Upper lobe of left lung (tissue), 6 donors: Measurements from ENCODE around the gene ABLIM2. TPM values are rescaled to one million over a fixed set of nuclear protein-coding genes. Genes with fewer than 3 reads are reported as not detected.

Experiments used
- ATAC-seq, 2 donors: fragments of 200-7000 bp; cut with Tn5 transposase; one replicate each; pipeline ENCODE4 v1.9.1; 2022; ENCODE audit warnings: mild to moderate bottlenecking in 2 of 2, moderate library complexity in 2 of 2; ENCODE audit not compliant: low FRiP score in 2 of 2
- DNase-seq, 2 donors: peaks; one replicate each; pipeline ENCODE4 v3.0.0-alpha.2; 2019 to 2020
- H3K27ac ChIP-seq, 4 donors: fragments of 200-600 bp; sonication (generic); one replicate each; pipeline ENCODE4 v1.5.1; 2016 to 2019
- H3K27me3 ChIP-seq, 4 donors: fragments of 200-600 bp; sonication (generic); one replicate each; pipeline ENCODE4 v1.5.1; 2017 to 2019
- H3K36me3 ChIP-seq, 4 donors: fragments of 200-600 bp; sonication (generic); one replicate each; pipeline ENCODE4 v1.5.1; 2016 to 2019
- H3K4me1 ChIP-seq, 4 donors: fragments of 200-600 bp; sonication (generic); one replicate each; pipeline ENCODE4 v1.5.1; 2018 to 2019
- H3K4me3 ChIP-seq, 4 donors: fragments of 200-600 bp; sonication (generic); one replicate each; pipeline ENCODE4 v1.5.1; 2017 to 2019; ENCODE audit warnings: mild to moderate bottlenecking in 2 of 4, moderate library complexity in 1 of 4
- H3K9me3 ChIP-seq, 4 donors: fragments of 200-600 bp; sonication (generic); one replicate each; pipeline ENCODE4 v1.5.1; 2018 to 2019
- CTCF ChIP-seq, 6 experiments: fragments of 450-650 bp in 4 of 6; fragments of 200-600 bp in 2 of 6; sonication (generic) in 2 of 6; IDR thresholded peaks; one replicate each; pipeline ENCODE4 v1.5.1; 2016 to 2019; ENCODE audit warnings: antibody characterized with exemption in 6 of 6
- EP300 ChIP-seq, 4 donors: sonication (generic); formaldehyde crosslinking; IDR thresholded peaks; one replicate each; pipeline ENCODE4 v1.5.1; 2017; ENCODE audit warnings: antibody characterized with exemption in 4 of 4, control low read depth in 2 of 4
- POLR2A ChIP-seq, 4 donors: fragments of 450-650 bp; IDR thresholded peaks; one replicate each; pipeline ENCODE4 v1.5.1; 2016 to 2017; ENCODE audit warnings: antibody characterized with exemption in 4 of 4, mild to moderate bottlenecking in 2 of 4
- POLR2AphosphoS5 ChIP-seq, 2 donors: sonication (generic); formaldehyde crosslinking; IDR thresholded peaks; one replicate each; pipeline ENCODE4 v1.5.1; 2017; ENCODE audit warnings: antibody characterized with exemption in 2 of 2
- WGBS, 2 donors: methylation state at CpG; one replicate each; pipeline ENCODE4 v1.1.5; 2017 to 2018; 5-methylcytosine and 5-hydroxymethylcytosine counted together
- total RNA-seq, 6 donors: library from RNA; depleted of rRNA in 4 of 6; stranded (reverse); fragments of >200 nt in 4 of 6; gene quantifications; one replicate each; pipeline versions ENCODE4 v1.1.0 to v1.2.1, GENCODE V29; 2016 to 2021
- donor health status: DM: no; HTN: no; CAD: no; lungs with moderate emphysema.
- donor health status: DM: no; HTN: yes; CAD: no; lungs with severe emphysema.

ABLIM2 gene
- total RNA-seq, 6 donors from 2014 or later = 3.6 to 36.9 (median 8.1) TPM

- Histone ChIP-seq H3K4me3 (peak within 1 kb of the TSS; percentile 74 to 97 (median 92)), H3K36me3 (no peaks in the 10 kb centered on the region), H3K27ac (peak within 1 kb of the TSS; percentile 82 to 92 (median 90)), H3K4me1 (peaks cover 4 to 23% (median 8%) of the 10 kb centered on the region in 4 donors), H3K9me3 (no peaks in the 10 kb centered on the region), H3K27me3 (peaks cover 0 to 5% (median 0%) of the 10 kb centered on the region in 4 donors)
- DNase-seq = peak; percentile 77 to 97
- TF ChIP-seq POLR2A (IDR thresholded peaks at IDR 0.05) (peak in 3 of 4 donors; percentile 56 to 76 (median 68)), POLR2AphosphoS5 (IDR thresholded peaks at IDR 0.05) (peak; percentile 44 to 68), EP300 (IDR thresholded peaks at IDR 0.05) (no peak)
- 1 to 20% methylated on average over 1 to 12 of the region's 96 CpGs for WGBS, 2 donors
- ATAC-seq = peak; percentile 93 to 97
Measured at GRCh38 chr4:7939377-7940108, 219.1 kb downstream of the ABLIM2 start, which contains the start of gene AFAP1. TSS of gene AFAP1 (minus strand) at chr4:7939861. CDS start at chr4:7872078, 67,783 bp downstream.

- H3K36me3 ChIP-seq = no peaks in the 10 kb centered on the region
- peak overlapping the region; percentile 74 to 97 (median 92) for H3K4me3 ChIP-seq
- no peaks in the 10 kb centered on the region for H3K9me3 ChIP-seq
- peaks cover 0 to 5% (median 0%) of the 10 kb centered on the region in 4 donors for H3K27me3 ChIP-seq
- ATAC-seq (peak in 1 of 2 donors; percentile 60), DNase-seq (peak in 1 of 2 donors; percentile 89)
- H3K4me1 ChIP-seq = peaks cover 4 to 23% (median 8%) of the 10 kb centered on the region in 4 donors
- peak overlapping the region; percentile 82 to 92 (median 90) for H3K27ac ChIP-seq
- 2 to 3% methylated on average over 21 to 45 of the region's 75 CpGs for WGBS, 2 donors
- no peak for TF ChIP-seq EP300 (IDR thresholded peaks at IDR 0.05)
- peak in 1 of 6 experiments; percentile 9 for TF ChIP-seq CTCF (IDR thresholded peaks at IDR 0.05)
- peak in 1 of 2 donors; percentile 27 for TF ChIP-seq POLR2AphosphoS5 (IDR thresholded peaks at IDR 0.05)
- TF ChIP-seq POLR2A (IDR thresholded peaks at IDR 0.05) = peak in 1 of 4 donors; percentile 24
Measured at GRCh38 chr4:7938609-7939376, 219.8 kb downstream of the ABLIM2 start.

- TF ChIP-seq EP300 (IDR thresholded peaks at IDR 0.05) = no peak
- TF ChIP-seq CTCF (IDR thresholded peaks at IDR 0.05) = no peak
- TF ChIP-seq POLR2A (IDR thresholded peaks at IDR 0.05) = no peak
- TF ChIP-seq POLR2AphosphoS5 (IDR thresholded peaks at IDR 0.05) = no peak
- Histone ChIP-seq H3K4me3 (peak overlapping the region in 3 of 4 donors; percentile 74 to 97 (median 90)), H3K9me3 (no peaks in the 10 kb centered on the region), H3K27ac (peak overlapping the region; percentile 82 to 92 (median 90)), H3K36me3 (no peaks in the 10 kb centered on the region), H3K4me1 (peaks cover 4 to 23% (median 8%) of the 10 kb centered on the region in 4 donors), H3K27me3 (peaks cover 0 to 5% (median 0%) of the 10 kb centered on the region in 4 donors)
- DNase-seq (no peak), ATAC-seq (no peak)
- 20 to 21% methylated on average over 6 of the region's 6 CpGs for WGBS, 2 donors
Measured at GRCh38 chr4:7938266-7938608, 220.4 kb downstream of the ABLIM2 start.

GRCh38 chr4:7937006-7937405 is 221.6 kb downstream of the ABLIM2 start:
- no peak overlapping the region for H3K4me3 ChIP-seq
- DNase-seq (no peak), ATAC-seq (no peak)
- H3K27ac ChIP-seq = no peak overlapping the region
- TF ChIP-seq POLR2A (IDR thresholded peaks at IDR 0.05) (no peak), POLR2AphosphoS5 (IDR thresholded peaks at IDR 0.05) (no peak), CTCF (IDR thresholded peaks at IDR 0.05) (no peak), EP300 (IDR thresholded peaks at IDR 0.05) (no peak)
- 70 to 76% methylated on average over 2 of the region's 2 CpGs for WGBS, 2 donors
- H3K27me3 ChIP-seq = peaks cover 0 to 5% (median 0%) of the 10 kb centered on the region in 4 donors
- H3K36me3 ChIP-seq = no peaks in the 10 kb centered on the region
- no peaks in the 10 kb centered on the region for H3K9me3 ChIP-seq
- H3K4me1 ChIP-seq = peaks cover 4 to 23% (median 8%) of the 10 kb centered on the region in 4 donors
